SK-MEL-5 (cell line): ENCODE measurements around the gene RNU7-1. TPM values are rescaled to one million over a fixed set of nuclear protein-coding genes. Genes with fewer than 3 reads are reported as not detected.

Experiments used
- DNase-seq: peaks from one replicate; pipeline ENCODE4 v3.0.0-alpha.2; 2016; ENCODE audit warnings: low read depth, low spot score
- in situ Hi-C: cut with HindIII; loops from 2 replicates; pipeline ENCODE4 v1.10.0; 2016; ENCODE audit warnings: low sequenced_read_pairs, high pct_unique_total_duplicates, low pct_unique_long_range_greater_than_20kb
- total RNA-seq: library from RNA; depleted of rRNA; stranded (reverse); fragments of >200 nt; shearing (Covaris generic); gene quantifications from 2 replicates; pipeline ENCODE4 v1.2.3, GENCODE V29; 2014

The RNU7-1 gene
- total RNA-seq, 1 experiment from 2014 or later, result not detected

GRCh38 chr12:6947615-6948014 lies 4.0 kb downstream of the RNU7-1 start:
- in situ Hi-C loops, result no loop called here
- no peak for DNase-seq

- in situ Hi-C loops, result no loop called here
- DNase-seq, result no peak
These were observed 5.4 kb downstream of the RNU7-1 start for GRCh38 chr12:6948873-6949594.

- no peak for DNase-seq
- in situ Hi-C loops, result no loop called here
These were observed 6.8 kb downstream of the RNU7-1 start for GRCh38 chr12:6950401-6950801.

GRCh38 chr12:6950811-6951540 lies 7.4 kb downstream of the RNU7-1 start, which contains the start of gene PTPN6:
PTPN6 (plus strand) TSS chr12:6951356; CDS start chr12:6951513, 157 bp downstream.
- in situ Hi-C loops, result no loop called here
- no peak for DNase-seq

- in situ Hi-C loops, result no loop called here
- DNase-seq, result no peak
These were observed 8.0 kb downstream of the RNU7-1 start for GRCh38 chr12:6951551-6952120.

GRCh38 chr12:6952121-6952862 lies 8.7 kb downstream of the RNU7-1 start:
- DNase-seq, result no peak
- in situ Hi-C loops, result no loop called here

- in situ Hi-C loops, result no loop called here
- DNase-seq, result no peak
These were observed 9.3 kb downstream of the RNU7-1 start for GRCh38 chr12:6952863-6953441.

- in situ Hi-C loops, result no loop called here
- DNase-seq, result no peak
These were observed 10.1 kb downstream of the RNU7-1 start for GRCh38 chr12:6953442-6954315.

- in situ Hi-C loops, result no loop called here
- DNase-seq, result no peak
These were observed 10.9 kb downstream of the RNU7-1 start for GRCh38 chr12:6954316-6955107.

GRCh38 chr12:6955108-6956020 lies 11.7 kb downstream of the RNU7-1 start:
- DNase-seq, result no peak
- in situ Hi-C loops, result no loop called here

- in situ Hi-C loops, result no loop called here
These were observed 12.6 kb downstream of the RNU7-1 start for GRCh38 chr12:6956021-6956727.

GRCh38 chr12:6957151-6957701 lies 13.6 kb downstream of the RNU7-1 start:
- in situ Hi-C loops, result no loop called here
- DNase-seq, result no peak

More at GRCh38 chr12:6956021-6956727, 12.6 kb downstream of the RNU7-1 start:
- no peak for DNase-seq

GRCh38 chr12:6957741-6958608 lies 14.4 kb downstream of the RNU7-1 start:
- no peak for DNase-seq
- in situ Hi-C loops, result no loop called here
